ENCODE data around the gene OPCML.

OPCML gene

GRCh38 chr11:132691848-132692550 is 840.3 kb downstream of the OPCML start:
- no peak overlapping the region for H3K27ac ChIP-seq (replicated peaks)
- no peaks in the 10 kb centered on the region for H3K27me3 ChIP-seq (ENCODE audit: insufficient read depth, poor library complexity, severe bottlenecking)
- no peak overlapping the region for H3K4me3 ChIP-seq (replicated peaks; ENCODE audit: insufficient read depth, low read length)
- no peak for DNase-seq (ENCODE audit: low read depth in 1 of 2, low spot score in 1 of 2)
- TF ChIP-seq SPI1 (IDR thresholded peaks at IDR 0.05; ENCODE audit: borderline replicate concordance, low read depth), result no peak
- TF ChIP-seq POLR2AphosphoS5 (IDR thresholded peaks at IDR 0.05; ENCODE audit: low read depth), result no peak
- no peak for TF ChIP-seq GABPA (IDR thresholded peaks at IDR 0.05; ENCODE audit: low read depth)
- TF ChIP-seq, protein P1, sequence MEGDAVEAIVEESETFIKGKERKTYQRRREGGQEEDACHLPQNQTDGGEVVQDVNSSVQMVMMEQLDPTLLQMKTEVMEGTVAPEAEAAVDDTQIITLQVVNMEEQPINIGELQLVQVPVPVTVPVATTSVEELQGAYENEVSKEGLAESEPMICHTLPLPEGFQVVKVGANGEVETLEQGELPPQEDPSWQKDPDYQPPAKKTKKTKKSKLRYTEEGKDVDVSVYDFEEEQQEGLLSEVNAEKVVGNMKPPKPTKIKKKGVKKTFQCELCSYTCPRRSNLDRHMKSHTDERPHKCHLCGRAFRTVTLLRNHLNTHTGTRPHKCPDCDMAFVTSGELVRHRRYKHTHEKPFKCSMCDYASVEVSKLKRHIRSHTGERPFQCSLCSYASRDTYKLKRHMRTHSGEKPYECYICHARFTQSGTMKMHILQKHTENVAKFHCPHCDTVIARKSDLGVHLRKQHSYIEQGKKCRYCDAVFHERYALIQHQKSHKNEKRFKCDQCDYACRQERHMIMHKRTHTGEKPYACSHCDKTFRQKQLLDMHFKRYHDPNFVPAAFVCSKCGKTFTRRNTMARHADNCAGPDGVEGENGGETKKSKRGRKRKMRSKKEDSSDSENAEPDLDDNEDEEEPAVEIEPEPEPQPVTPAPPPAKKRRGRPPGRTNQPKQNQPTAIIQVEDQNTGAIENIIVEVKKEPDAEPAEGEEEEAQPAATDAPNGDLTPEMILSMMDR (IDR thresholded peaks at IDR 0.05; ENCODE audit: insufficient read depth, low read length), result no peak
- TF ChIP-seq, protein P2, sequence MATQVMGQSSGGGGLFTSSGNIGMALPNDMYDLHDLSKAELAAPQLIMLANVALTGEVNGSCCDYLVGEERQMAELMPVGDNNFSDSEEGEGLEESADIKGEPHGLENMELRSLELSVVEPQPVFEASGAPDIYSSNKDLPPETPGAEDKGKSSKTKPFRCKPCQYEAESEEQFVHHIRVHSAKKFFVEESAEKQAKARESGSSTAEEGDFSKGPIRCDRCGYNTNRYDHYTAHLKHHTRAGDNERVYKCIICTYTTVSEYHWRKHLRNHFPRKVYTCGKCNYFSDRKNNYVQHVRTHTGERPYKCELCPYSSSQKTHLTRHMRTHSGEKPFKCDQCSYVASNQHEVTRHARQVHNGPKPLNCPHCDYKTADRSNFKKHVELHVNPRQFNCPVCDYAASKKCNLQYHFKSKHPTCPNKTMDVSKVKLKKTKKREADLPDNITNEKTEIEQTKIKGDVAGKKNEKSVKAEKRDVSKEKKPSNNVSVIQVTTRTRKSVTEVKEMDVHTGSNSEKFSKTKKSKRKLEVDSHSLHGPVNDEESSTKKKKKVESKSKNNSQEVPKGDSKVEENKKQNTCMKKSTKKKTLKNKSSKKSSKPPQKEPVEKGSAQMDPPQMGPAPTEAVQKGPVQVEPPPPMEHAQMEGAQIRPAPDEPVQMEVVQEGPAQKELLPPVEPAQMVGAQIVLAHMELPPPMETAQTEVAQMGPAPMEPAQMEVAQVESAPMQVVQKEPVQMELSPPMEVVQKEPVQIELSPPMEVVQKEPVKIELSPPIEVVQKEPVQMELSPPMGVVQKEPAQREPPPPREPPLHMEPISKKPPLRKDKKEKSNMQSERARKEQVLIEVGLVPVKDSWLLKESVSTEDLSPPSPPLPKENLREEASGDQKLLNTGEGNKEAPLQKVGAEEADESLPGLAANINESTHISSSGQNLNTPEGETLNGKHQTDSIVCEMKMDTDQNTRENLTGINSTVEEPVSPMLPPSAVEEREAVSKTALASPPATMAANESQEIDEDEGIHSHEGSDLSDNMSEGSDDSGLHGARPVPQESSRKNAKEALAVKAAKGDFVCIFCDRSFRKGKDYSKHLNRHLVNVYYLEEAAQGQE (IDR thresholded peaks at IDR 0.05; ENCODE audit: insufficient replicate concordance, low read depth), result no peak

DNA sequence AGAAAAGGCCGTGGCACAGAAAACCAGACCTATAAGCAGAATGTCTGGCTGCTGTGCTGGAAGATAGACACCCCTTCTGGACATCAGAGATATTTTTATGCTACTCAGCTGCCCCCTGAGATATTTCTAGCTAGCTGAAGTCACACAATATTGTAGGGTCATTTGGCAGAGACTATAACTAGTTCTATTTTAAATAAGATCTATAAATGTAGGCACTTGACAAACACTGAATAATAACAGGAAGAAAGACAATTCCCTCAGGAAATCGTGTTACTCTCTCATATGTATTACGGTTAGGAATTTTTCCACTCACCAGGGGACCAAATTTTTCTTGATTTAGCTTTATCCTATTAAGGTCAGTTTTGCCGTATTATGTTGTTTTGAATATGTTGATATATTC is 845.4 kb downstream of the OPCML start:
- Histone ChIP-seq H3K4me3 (replicated peaks; ENCODE audit: insufficient read depth, low read length) (no peak overlapping the region), H3K27me3 (ENCODE audit: insufficient read depth, poor library complexity, severe bottlenecking) (no peaks in the 10 kb centered on the region), H3K27ac (replicated peaks) (no peak overlapping the region)
- no peak for TF ChIP-seq POLR2AphosphoS5 (IDR thresholded peaks at IDR 0.05; ENCODE audit: low read depth)
- TF ChIP-seq GABPA (IDR thresholded peaks at IDR 0.05; ENCODE audit: low read depth), result no peak
- TF ChIP-seq SPI1 (IDR thresholded peaks at IDR 0.05; ENCODE audit: borderline replicate concordance, low read depth), result no peak
- TF ChIP-seq, protein P1 (IDR thresholded peaks at IDR 0.05; ENCODE audit: insufficient read depth, low read length), result no peak
- TF ChIP-seq, protein P2 (IDR thresholded peaks at IDR 0.05; ENCODE audit: insufficient replicate concordance, low read depth), result no peak
- no peak for DNase-seq (ENCODE audit: low read depth in 1 of 2, low spot score in 1 of 2)

- TF ChIP-seq POLR2AphosphoS5 (IDR thresholded peaks at IDR 0.05; ENCODE audit: low read depth) (peak; percentile 78), GABPA (IDR thresholded peaks at IDR 0.05; ENCODE audit: low read depth) (peak; percentile 51; the same call in 1 of the 2 replicates), SPI1 (IDR thresholded peaks at IDR 0.05; ENCODE audit: borderline replicate concordance, low read depth) (peak; percentile 47; the same call in 1 of the 2 replicates)
- TF ChIP-seq, protein P1 (IDR thresholded peaks at IDR 0.05; ENCODE audit: insufficient read depth, low read length), result no peak
- TF ChIP-seq, protein P2 (IDR thresholded peaks at IDR 0.05; ENCODE audit: insufficient replicate concordance, low read depth), result no peak
- H3K4me3 ChIP-seq (replicated peaks; ENCODE audit: insufficient read depth, low read length), result no peak overlapping the region
- H3K27ac ChIP-seq (replicated peaks), result no peak overlapping the region
- peak in 1 of 2 experiments; percentile 79 for DNase-seq (ENCODE audit: low read depth in 1 of 2, low spot score in 1 of 2)
- no peaks in the 10 kb centered on the region for H3K27me3 ChIP-seq (ENCODE audit: insufficient read depth, poor library complexity, severe bottlenecking)
These were observed 847.1 kb downstream of the OPCML start for GRCh38 chr11:132685174-132685611.

Data from HL-60 (cell line).